SU-DHL-6 (cell line): ENCODE data around the gene FIBIN.

Source experiments
- H2AFZ ChIP-seq: fragments of 200-600 bp; sonication (generic); 2 replicates; pipeline ENCODE4 v1.6.1; 2014; ENCODE audit warnings: low read depth, mild to moderate bottlenecking, moderate library complexity, mixed read lengths, antibody characterized with exemption, low read length; ENCODE audit not compliant: severe bottlenecking
- H3F3A ChIP-seq: fragments of 200-600 bp; shearing (Covaris generic); 2 replicates; pipeline ENCODE4 v1.6.0; 2016; ENCODE audit warnings: antibody characterized with exemption, mild to moderate bottlenecking; ENCODE audit not compliant: insufficient read depth
- H3K27ac ChIP-seq: fragments of 200-600 bp; sonication (generic); 2 replicates; pipeline ENCODE4 v1.5.1; 2016; ENCODE audit warnings: low read depth, mild to moderate bottlenecking, low read length, moderate library complexity, mixed read lengths
- H3K27me3 ChIP-seq: fragments of 200-600 bp; sonication (generic), shearing (Covaris generic); 2 replicates; pipeline ENCODE4 v1.6.0; 2014; ENCODE audit warnings: mild to moderate bottlenecking, low read length
- H3K36me3 ChIP-seq: fragments of 200-600 bp; sonication (generic); 2 replicates; pipeline ENCODE4 v1.6.1; 2014; ENCODE audit warnings: mild to moderate bottlenecking, low read length, mixed read lengths
- H3K4me2 ChIP-seq: fragments of 300-600, 200-600 bp; shearing (Covaris generic), sonication (generic); 2 replicates; pipeline ENCODE4 v1.6.0; 2014; ENCODE audit warnings: low read length, low read depth, mild to moderate bottlenecking; ENCODE audit not compliant: poor library complexity, severe bottlenecking
- H3K4me3 ChIP-seq: fragments of 200-600 bp; sonication (generic); 2 replicates; pipeline ENCODE4 v1.5.1; 2014; ENCODE audit warnings: antibody characterized with exemption, low read length, mild to moderate bottlenecking, mixed read lengths; ENCODE audit not compliant: insufficient read depth, poor library complexity, severe bottlenecking
- H3K79me2 ChIP-seq: fragments of 200-600 bp; sonication (generic); 2 replicates; pipeline ENCODE4 v1.6.1; 2014; ENCODE audit warnings: mild to moderate bottlenecking, low read length, moderate library complexity; ENCODE audit not compliant: insufficient read depth
- H3K9ac ChIP-seq: fragments of 200-600 bp; sonication (generic); 2 replicates; pipeline ENCODE4 v1.7.0; 2014; ENCODE audit warnings: mild to moderate bottlenecking, low read length
- H3K9me2 ChIP-seq: fragments of 200-600 bp; sonication (generic); replicated peaks from 2 replicates; pipeline ENCODE4 v1.6.1; 2014; ENCODE audit warnings: low read length; ENCODE audit not compliant: insufficient read depth
- H3K9me3 ChIP-seq: fragments of 200-600 bp; sonication (generic); 2 replicates; pipeline ENCODE4 v1.6.1; 2014; ENCODE audit warnings: low read length, mixed read lengths; ENCODE audit not compliant: insufficient read depth
- H4K20me1 ChIP-seq: fragments of 200-600 bp; sonication (generic); 2 replicates; pipeline ENCODE4 v1.6.1; 2014; ENCODE audit warnings: low read depth, mild to moderate bottlenecking, antibody characterized with exemption, low read length, moderate library complexity, mixed read lengths
- EZH2phosphoT487 ChIP-seq: fragments of 200-600 bp; sonication (generic), shearing (Covaris generic); conservative IDR thresholded peaks from 2 replicates; pipeline ENCODE4 v1.6.1; 2018; ENCODE audit warnings: mild to moderate bottlenecking, antibody characterized with exemption, low read length, moderate library complexity, mixed read lengths
- TF ChIP-seq, protein P1 (sequence below): fragments of 200-600 bp; sonication (generic); IDR thresholded peaks from one replicate; pipeline ENCODE4 v1.5.1; 2017; ENCODE audit warnings: antibody characterized with exemption, mild to moderate bottlenecking, low read length, moderate library complexity; ENCODE audit not compliant: insufficient read depth, poor library complexity, severe bottlenecking

The FIBIN gene

DNA sequence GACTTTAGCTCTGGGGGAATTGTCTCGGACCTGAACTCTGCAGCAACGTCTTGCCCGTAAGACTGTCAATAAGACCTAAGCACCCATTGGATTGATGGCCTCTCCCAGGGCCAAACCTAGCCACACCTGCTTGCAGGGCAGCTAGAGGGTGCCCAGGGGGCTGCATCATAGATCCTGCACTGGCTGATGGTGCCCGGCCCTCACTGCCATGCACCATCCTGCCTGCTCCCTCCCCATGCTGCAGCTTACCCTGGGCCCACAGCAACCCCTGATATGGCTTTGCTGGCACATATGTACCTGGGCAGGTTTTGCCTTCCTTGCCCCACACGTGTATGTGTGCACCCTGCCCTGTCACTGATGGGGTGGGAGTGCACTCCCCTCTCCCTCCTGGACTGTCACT is 37.8 kb downstream of the FIBIN start:
- no peak overlapping the region for H3K9ac ChIP-seq
- H3K27me3 ChIP-seq: no peaks in the 10 kb centered on the region

GRCh38 chr11:27039873-27040272 is 46.0 kb downstream of the FIBIN start:
- H3K27ac ChIP-seq: no peak overlapping the region
- H4K20me1 ChIP-seq: no peaks in the 10 kb centered on the region
- H2AFZ ChIP-seq: no peak overlapping the region
- H3F3A ChIP-seq: no peaks in the 10 kb centered on the region
- no peaks in the 10 kb centered on the region for H3K79me2 ChIP-seq
- no peak overlapping the region for H3K4me2 ChIP-seq
- H3K9me2 ChIP-seq: no peaks in the 10 kb centered on the region
- H3K27me3 ChIP-seq: no peaks in the 10 kb centered on the region
- H3K36me3 ChIP-seq: no peaks in the 10 kb centered on the region
- TF ChIP-seq EZH2phosphoT487: no peak
- TF ChIP-seq, protein P1, sequence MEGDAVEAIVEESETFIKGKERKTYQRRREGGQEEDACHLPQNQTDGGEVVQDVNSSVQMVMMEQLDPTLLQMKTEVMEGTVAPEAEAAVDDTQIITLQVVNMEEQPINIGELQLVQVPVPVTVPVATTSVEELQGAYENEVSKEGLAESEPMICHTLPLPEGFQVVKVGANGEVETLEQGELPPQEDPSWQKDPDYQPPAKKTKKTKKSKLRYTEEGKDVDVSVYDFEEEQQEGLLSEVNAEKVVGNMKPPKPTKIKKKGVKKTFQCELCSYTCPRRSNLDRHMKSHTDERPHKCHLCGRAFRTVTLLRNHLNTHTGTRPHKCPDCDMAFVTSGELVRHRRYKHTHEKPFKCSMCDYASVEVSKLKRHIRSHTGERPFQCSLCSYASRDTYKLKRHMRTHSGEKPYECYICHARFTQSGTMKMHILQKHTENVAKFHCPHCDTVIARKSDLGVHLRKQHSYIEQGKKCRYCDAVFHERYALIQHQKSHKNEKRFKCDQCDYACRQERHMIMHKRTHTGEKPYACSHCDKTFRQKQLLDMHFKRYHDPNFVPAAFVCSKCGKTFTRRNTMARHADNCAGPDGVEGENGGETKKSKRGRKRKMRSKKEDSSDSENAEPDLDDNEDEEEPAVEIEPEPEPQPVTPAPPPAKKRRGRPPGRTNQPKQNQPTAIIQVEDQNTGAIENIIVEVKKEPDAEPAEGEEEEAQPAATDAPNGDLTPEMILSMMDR: no peak
- no peak overlapping the region for H3K4me3 ChIP-seq
- H3K9ac ChIP-seq: no peak overlapping the region
- no peaks in the 10 kb centered on the region for H3K9me3 ChIP-seq

More for the DNA sequence above, 37.8 kb downstream of the FIBIN start:
- H3K36me3 ChIP-seq: no peaks in the 10 kb centered on the region
- H3K27ac ChIP-seq: no peak overlapping the region
- TF ChIP-seq, protein P1: no peak
- TF ChIP-seq EZH2phosphoT487: no peak
- no peak overlapping the region for H3K4me3 ChIP-seq
- H3K79me2 ChIP-seq: no peaks in the 10 kb centered on the region
- H3K4me2 ChIP-seq: no peak overlapping the region
- no peak overlapping the region for H2AFZ ChIP-seq
- H3K9me2 ChIP-seq: no peaks in the 10 kb centered on the region
- no peaks in the 10 kb centered on the region for H4K20me1 ChIP-seq
- no peaks in the 10 kb centered on the region for H3F3A ChIP-seq
- H3K9me3 ChIP-seq: no peaks in the 10 kb centered on the region

DNA sequence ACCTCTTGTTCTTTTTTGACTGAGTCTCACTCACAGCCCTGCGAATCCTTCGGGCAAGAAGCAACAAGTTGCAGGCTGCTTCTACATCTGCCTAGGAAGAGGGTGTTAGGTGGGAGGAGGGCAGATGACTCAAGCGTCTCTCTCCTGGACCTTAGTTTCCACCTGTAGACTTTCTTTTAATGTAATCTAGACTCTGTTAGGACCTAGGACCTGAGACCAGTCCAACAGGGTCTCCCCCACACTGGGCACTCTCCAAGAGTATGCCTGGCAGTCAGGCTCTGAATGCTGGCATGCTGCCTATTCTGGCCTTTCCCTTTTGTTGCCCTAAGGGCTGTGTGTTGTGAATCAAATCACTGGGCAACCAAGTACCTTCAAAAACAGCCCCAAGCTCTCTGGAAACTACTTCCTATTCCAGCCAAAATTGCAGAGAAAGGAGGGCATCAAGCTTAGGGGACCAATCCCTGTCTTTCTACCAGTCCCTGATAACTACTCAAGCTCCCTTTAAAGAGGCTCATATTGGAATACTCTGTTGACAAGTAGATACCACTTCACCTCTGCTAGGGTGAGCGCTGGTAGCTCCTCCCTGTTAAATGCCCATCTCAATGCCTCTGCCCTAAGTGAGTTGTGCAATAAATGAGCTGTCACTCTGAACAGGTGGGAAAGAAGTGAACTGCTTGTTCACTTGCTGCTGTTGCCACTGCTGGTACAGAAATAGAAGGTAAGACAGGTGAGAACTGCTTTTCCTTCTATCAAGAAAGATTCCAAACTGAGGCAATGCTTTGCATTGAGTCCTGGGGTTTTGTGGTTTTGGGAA is 46.6 kb downstream of the FIBIN start, which contains the start of gene BBOX1:
BBOX1 (plus strand) TSS at position 514 of the 814 bp plus-strand sequence. CDS start 14,616 bp downstream, outside the sequence.
- no peaks in the 10 kb centered on the region for H3K9me2 ChIP-seq
- no peaks in the 10 kb centered on the region for H3F3A ChIP-seq
- no peak within 1 kb of the TSS for H3K27ac ChIP-seq
- H3K27me3 ChIP-seq: no peaks in the 10 kb centered on the region
- no peak within 1 kb of the TSS for H2AFZ ChIP-seq
- no peak within 1 kb of the TSS for H3K4me2 ChIP-seq
- no peaks in the 10 kb centered on the region for H3K9me3 ChIP-seq
- H3K4me3 ChIP-seq: no peak within 1 kb of the TSS
- no peaks in the 10 kb centered on the region for H3K36me3 ChIP-seq
- H3K79me2 ChIP-seq: no peaks in the 10 kb centered on the region
- no peak for TF ChIP-seq EZH2phosphoT487
- TF ChIP-seq, protein P1: no peak
- no peaks in the 10 kb centered on the region for H4K20me1 ChIP-seq
- no peak within 1 kb of the TSS for H3K9ac ChIP-seq
